ENCODE measurements around the gene BABAM2. TPM values are rescaled to one million over a fixed set of nuclear protein-coding genes. Genes with fewer than 3 reads are reported as not detected.

BABAM2 gene
- total RNA-seq, 2 donors from 2014 or later: 36.4 to 40.9 TPM

DNA sequence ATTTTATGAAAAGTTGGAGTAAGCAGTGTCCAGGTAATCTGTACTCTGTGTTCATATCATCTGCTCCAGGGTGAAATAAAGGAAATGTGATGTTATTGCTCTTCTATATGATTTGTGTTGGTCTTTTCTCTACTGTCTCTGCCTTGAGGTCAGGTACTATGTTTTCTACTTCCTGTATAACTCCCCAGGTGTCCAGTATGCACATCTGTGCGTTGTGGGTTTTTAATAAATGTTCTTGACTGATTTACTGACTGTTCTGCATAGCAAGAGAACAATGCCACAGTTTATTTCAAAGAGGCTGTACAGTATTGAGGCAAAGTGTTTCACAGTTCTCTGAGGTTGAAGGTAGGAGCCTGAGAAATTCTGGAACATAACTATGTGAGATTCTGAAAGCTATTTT is 89.7 kb downstream of the BABAM2 start:
- Mint-ChIP-seq H3K9me3 (no peaks in the 10 kb centered on the region), H3K36me3 (ENCODE audit: low read depth) (no peaks in the 10 kb centered on the region), H3K4me3 (no peak overlapping the region), H3K4me1 (no peaks in the 10 kb centered on the region), H3K27ac (no peak overlapping the region), H3K27me3 (ENCODE audit: insufficient read depth) (no peaks in the 10 kb centered on the region)
- no peak overlapping the region for H3K9ac ChIP-seq (ENCODE audit: extremely low read depth, low read length, poor library complexity, severe bottlenecking)
- TF ChIP-seq, protein P1, sequence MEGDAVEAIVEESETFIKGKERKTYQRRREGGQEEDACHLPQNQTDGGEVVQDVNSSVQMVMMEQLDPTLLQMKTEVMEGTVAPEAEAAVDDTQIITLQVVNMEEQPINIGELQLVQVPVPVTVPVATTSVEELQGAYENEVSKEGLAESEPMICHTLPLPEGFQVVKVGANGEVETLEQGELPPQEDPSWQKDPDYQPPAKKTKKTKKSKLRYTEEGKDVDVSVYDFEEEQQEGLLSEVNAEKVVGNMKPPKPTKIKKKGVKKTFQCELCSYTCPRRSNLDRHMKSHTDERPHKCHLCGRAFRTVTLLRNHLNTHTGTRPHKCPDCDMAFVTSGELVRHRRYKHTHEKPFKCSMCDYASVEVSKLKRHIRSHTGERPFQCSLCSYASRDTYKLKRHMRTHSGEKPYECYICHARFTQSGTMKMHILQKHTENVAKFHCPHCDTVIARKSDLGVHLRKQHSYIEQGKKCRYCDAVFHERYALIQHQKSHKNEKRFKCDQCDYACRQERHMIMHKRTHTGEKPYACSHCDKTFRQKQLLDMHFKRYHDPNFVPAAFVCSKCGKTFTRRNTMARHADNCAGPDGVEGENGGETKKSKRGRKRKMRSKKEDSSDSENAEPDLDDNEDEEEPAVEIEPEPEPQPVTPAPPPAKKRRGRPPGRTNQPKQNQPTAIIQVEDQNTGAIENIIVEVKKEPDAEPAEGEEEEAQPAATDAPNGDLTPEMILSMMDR (conservative IDR thresholded peaks at IDR 0.05): no peak
- no peaks in the 10 kb centered on the region for H3K9me3 ChIP-seq (ENCODE audit: control insufficient read depth, low read length)
- H3K4me3 ChIP-seq (ENCODE audit: low read length): no peak overlapping the region
- WGBS, 2 experiments (ENCODE audit: insufficient coverage in 1 of 2, insufficient read length in 1 of 2): 83 to 89% methylated on average over 1 of the region's 1 CpG
- no peak for DNase-seq
- no peak overlapping the region for H3K27ac ChIP-seq (ENCODE audit: low read depth, low read length)
- H3K36me3 ChIP-seq (ENCODE audit: control insufficient read depth, insufficient read depth, low read length): no peaks in the 10 kb centered on the region
- no peaks in the 10 kb centered on the region for H3K4me1 ChIP-seq (ENCODE audit: control insufficient read depth, insufficient read depth, low read length)
- no peaks in the 10 kb centered on the region for H3K27me3 ChIP-seq (ENCODE audit: control insufficient read depth, insufficient read depth, low read length, poor library complexity, severe bottlenecking)

DNA sequence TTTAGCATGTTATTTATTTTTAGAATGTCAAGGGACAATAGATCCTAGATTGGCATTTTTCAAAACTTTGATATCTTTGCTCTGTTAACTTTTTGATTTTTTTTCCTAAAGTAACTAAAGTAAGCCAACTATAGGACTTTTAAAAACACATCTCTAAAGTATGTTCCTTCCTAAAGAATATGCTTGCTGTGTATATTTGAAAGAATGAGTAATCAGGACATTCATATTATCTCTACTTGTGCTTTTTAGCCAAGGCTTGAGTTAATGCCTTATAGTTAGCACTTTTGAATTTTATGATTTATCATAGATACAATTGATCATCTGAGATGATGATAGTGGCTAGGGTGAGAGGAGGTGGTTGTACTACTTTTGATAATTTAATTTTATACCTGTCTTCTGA is 93.6 kb downstream of the BABAM2 start:
- Histone ChIP-seq H3K4me3 (ENCODE audit: low read length) (no peak overlapping the region), H3K36me3 (ENCODE audit: control insufficient read depth, insufficient read depth, low read length) (no peaks in the 10 kb centered on the region), H3K27me3 (ENCODE audit: control insufficient read depth, insufficient read depth, low read length, poor library complexity, severe bottlenecking) (no peaks in the 10 kb centered on the region), H3K4me1 (ENCODE audit: control insufficient read depth, insufficient read depth, low read length) (no peaks in the 10 kb centered on the region), H3K9me3 (ENCODE audit: control insufficient read depth, low read length) (no peaks in the 10 kb centered on the region), H3K9ac (ENCODE audit: extremely low read depth, low read length, poor library complexity, severe bottlenecking) (no peak overlapping the region), H3K27ac (ENCODE audit: low read depth, low read length) (no peak overlapping the region)
- TF ChIP-seq, protein P1 (conservative IDR thresholded peaks at IDR 0.05): no peak
- H3K36me3 Mint-ChIP-seq (ENCODE audit: low read depth): no peaks in the 10 kb centered on the region
- no peak overlapping the region for H3K4me3 Mint-ChIP-seq
- no peaks in the 10 kb centered on the region for H3K9me3 Mint-ChIP-seq
- DNase-seq: no peak
- H3K4me1 Mint-ChIP-seq: no peaks in the 10 kb centered on the region
- no peak overlapping the region for H3K27ac Mint-ChIP-seq
- H3K27me3 Mint-ChIP-seq (ENCODE audit: insufficient read depth): no peaks in the 10 kb centered on the region

DNA sequence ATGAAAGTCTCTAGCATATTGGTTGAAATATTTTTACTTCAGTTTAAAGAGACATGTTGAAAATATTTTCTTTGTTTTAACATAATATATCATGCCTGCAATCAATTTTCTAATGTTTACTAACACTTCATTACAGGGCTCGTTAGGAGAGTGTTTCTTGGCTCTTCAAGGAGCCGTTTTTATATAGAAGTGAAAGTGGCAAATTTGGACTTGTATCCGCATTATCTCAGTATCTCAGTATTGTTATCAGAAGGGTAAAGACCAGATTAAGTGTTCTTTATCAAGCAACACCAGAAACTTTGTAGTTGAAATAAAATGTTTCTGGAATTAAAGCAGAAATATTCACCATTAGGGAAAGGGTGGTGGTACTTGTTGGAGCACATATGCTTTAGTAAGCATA is 97.8 kb downstream of the BABAM2 start:
- no peak for DNase-seq
- H3K9ac ChIP-seq (ENCODE audit: extremely low read depth, low read length, poor library complexity, severe bottlenecking): no peak overlapping the region
- H3K4me3 ChIP-seq (ENCODE audit: low read length): no peak overlapping the region
- TF ChIP-seq, protein P1 (conservative IDR thresholded peaks at IDR 0.05): no peak
- Mint-ChIP-seq H3K36me3 (ENCODE audit: low read depth) (no peaks in the 10 kb centered on the region), H3K4me1 (no peaks in the 10 kb centered on the region), H3K27ac (no peak overlapping the region), H3K9me3 (no peaks in the 10 kb centered on the region), H3K27me3 (ENCODE audit: insufficient read depth) (no peaks in the 10 kb centered on the region), H3K4me3 (no peak overlapping the region)
- H3K27ac ChIP-seq (ENCODE audit: low read depth, low read length): no peak overlapping the region
- no peaks in the 10 kb centered on the region for H3K4me1 ChIP-seq (ENCODE audit: control insufficient read depth, insufficient read depth, low read length)
- H3K36me3 ChIP-seq (ENCODE audit: control insufficient read depth, insufficient read depth, low read length): no peaks in the 10 kb centered on the region
- no peaks in the 10 kb centered on the region for H3K27me3 ChIP-seq (ENCODE audit: control insufficient read depth, insufficient read depth, low read length, poor library complexity, severe bottlenecking)
- H3K9me3 ChIP-seq (ENCODE audit: control insufficient read depth, low read length): no peaks in the 10 kb centered on the region
- 93 to 100% methylated on average over 1 to 3 of the region's 3 CpGs for WGBS, 2 experiments (ENCODE audit: insufficient coverage in 1 of 2, insufficient read length in 1 of 2)

Data from endodermal cell (in vitro differentiated cells).